SK-N-SH (cell line): ENCODE results near the gene SPSB4. TPM values are rescaled to one million over a fixed set of nuclear protein-coding genes. Genes with fewer than 3 reads are reported as not detected.

Experiments used
- CTCF ChIA-PET: fragments of 300-600, 350-600 bp; formaldehyde crosslinking; extraction: SDS; loops from one replicate; lab custom pipeline; 2021; lab: Yijun Ruan, JAX
- POLR2A ChIA-PET: fragments of 350-600 bp; sonication (Branson Sonifier 250); formaldehyde crosslinking; extraction: SDS; loops from one replicate; lab custom pipeline; 2020; ENCODE audit warnings: antibody characterized with exemption, inconsistent platforms; lab: Yijun Ruan, JAX
- DNase-seq: peaks from one replicate; pipeline ENCODE4 v3.0.0; 2012
- H2AFZ ChIP-seq: fragments of 200-600 bp; sonication (generic); 2 replicates; pipeline ENCODE4 v1.8.1; 2016; ENCODE audit warnings: antibody characterized with exemption, mild to moderate bottlenecking, low read depth
- H3F3A ChIP-seq: fragments of 200-600 bp; sonication (generic); replicated peaks from 2 replicates; pipeline ENCODE3; 2016; ENCODE audit warnings: antibody characterized with exemption, mild to moderate bottlenecking; ENCODE audit not compliant: insufficient read depth
- H3K27ac ChIP-seq, 2 experiments: fragments of 200-500 bp in 1 of 2; fragments of 200-600 bp in 1 of 2; sonication (Bioruptor generic) in 1 of 2; sonication (generic), shearing (Covaris generic) in 1 of 2; 2 replicates each; pipeline versions ENCODE4 v1.5.1 to v1.6.1; 2014 to 2016; ENCODE audit warnings: low read depth in 2 of 2, inconsistent platforms in 1 of 2, low read length in 1 of 2, mild to moderate bottlenecking in 1 of 2, mixed read lengths in 1 of 2
- H3K27me3 ChIP-seq: fragments of 200-600 bp; sonication (generic), shearing (Covaris generic); 2 replicates; pipeline ENCODE4 v1.6.1; 2016; ENCODE audit warnings: mixed run types; ENCODE audit not compliant: insufficient read depth
- H3K36me3 ChIP-seq, 2 experiments: fragments of 200-500 bp in 1 of 2; fragments of 200-600 bp in 1 of 2; sonication (Bioruptor generic) in 1 of 2; sonication (generic) in 1 of 2; replicated peaks in 1 of 2; 2 replicates each; pipeline versions ENCODE3 to v1.5.1; 2014 to 2016; ENCODE audit warnings: low read length in 1 of 2, mild to moderate bottlenecking in 1 of 2; ENCODE audit not compliant: insufficient read depth in 2 of 2, control insufficient read depth in 1 of 2
- H3K4me1 ChIP-seq, 2 experiments: fragments of 200-500 bp in 1 of 2; fragments of 200-600 bp in 1 of 2; sonication (Bioruptor generic) in 1 of 2; sonication (generic), shearing (Covaris generic) in 1 of 2; 2 replicates each; pipeline versions ENCODE4 v1.5.1 to v1.6.1; 2014 to 2016; ENCODE audit warnings: low read depth in 1 of 2, low read length in 1 of 2, mixed run types in 1 of 2; ENCODE audit not compliant: insufficient read depth in 2 of 2, control insufficient read depth in 1 of 2
- H3K4me2 ChIP-seq: fragments of 200-600 bp; sonication (generic), shearing (Covaris generic); 2 replicates; pipeline ENCODE4 v1.6.1; 2017; ENCODE audit warnings: mixed run types
- H3K4me3 ChIP-seq, 2 experiments: fragments of 200-500 bp in 1 of 2; fragments of 200-600 bp in 1 of 2; sonication (Bioruptor generic) in 1 of 2; sonication (generic), shearing (Covaris generic) in 1 of 2; 2 replicates each; pipeline versions ENCODE4 v1.5.1 to v1.8.1; 2014 to 2016; ENCODE audit warnings: low read depth in 2 of 2, inconsistent platforms in 1 of 2, low read length in 1 of 2, mild to moderate bottlenecking in 1 of 2, mixed read lengths in 1 of 2, moderate library complexity in 1 of 2
- H3K79me2 ChIP-seq: fragments of 200-600 bp; sonication (generic); 2 replicates; pipeline ENCODE4 v1.8.1; 2017; ENCODE audit warnings: mild to moderate bottlenecking; ENCODE audit not compliant: insufficient read depth
- H3K9ac ChIP-seq: fragments of 200-600 bp; sonication (generic); 2 replicates; pipeline ENCODE4 v1.6.1; 2017; ENCODE audit warnings: mixed run types
- H3K9me2 ChIP-seq: fragments of 200-600 bp; sonication (generic); 2 replicates; pipeline ENCODE4 v1.6.1; 2017; ENCODE audit warnings: mixed run types
- H3K9me3 ChIP-seq: fragments of 200-600 bp; sonication (generic); 2 replicates; pipeline ENCODE4 v1.6.1; 2017; ENCODE audit warnings: mixed run types, mild to moderate bottlenecking, moderate library complexity
- H4K20me1 ChIP-seq: fragments of 200-600 bp; sonication (generic); 2 replicates; pipeline ENCODE4 v1.6.1; 2017; ENCODE audit warnings: mild to moderate bottlenecking, mixed run types; ENCODE audit not compliant: insufficient read depth
- CHD2 ChIP-seq: fragments of 150-350 bp; IDR thresholded peaks from 2 replicates; pipeline ENCODE4 v1.6.1; 2018; ENCODE audit warnings: low read length; ENCODE audit not compliant: partially characterized antibody
- CTCF ChIP-seq: fragments of 200-600 bp; sonication (generic); IDR thresholded peaks from 2 replicates; pipeline ENCODE4 v1.6.1; 2017; ENCODE audit warnings: antibody characterized with exemption, mild to moderate bottlenecking, moderate library complexity
- EP300 ChIP-seq, 2 experiments: IDR thresholded peaks; 2 replicates each; pipeline versions ENCODE4 v1.4.0 to v1.6.1; 2012; ENCODE audit warnings: borderline replicate concordance in 1 of 2, low read depth in 1 of 2, low read length in 1 of 2
- EZH2phosphoT487 ChIP-seq: fragments of 200-600 bp; sonication (generic); IDR thresholded peaks from 2 replicates; pipeline ENCODE4 v1.6.1; 2017; ENCODE audit warnings: low read depth, mixed run types, mild to moderate bottlenecking, antibody characterized with exemption, moderate library complexity, borderline replicate concordance
- FOSL2 ChIP-seq: IDR thresholded peaks from 2 replicates; pipeline ENCODE4 v1.4.0; 2012; ENCODE audit warnings: low read depth, mild to moderate bottlenecking, moderate library complexity, borderline replicate concordance
- FOXM1 ChIP-seq: IDR thresholded peaks from 2 replicates; pipeline ENCODE4 v1.4.0; 2012; ENCODE audit warnings: low read depth, mild to moderate bottlenecking
- GABPA ChIP-seq: IDR thresholded peaks from 2 replicates; pipeline ENCODE4 v1.4.0; 2012; ENCODE audit warnings: low read depth, mild to moderate bottlenecking
- IRF3 ChIP-seq: fragments of 150-350 bp; IDR thresholded peaks from 2 replicates; pipeline ENCODE4 v1.6.1; 2016; ENCODE audit warnings: mild to moderate bottlenecking, low read depth, low read length
- MAX ChIP-seq: IDR thresholded peaks from 2 replicates; pipeline ENCODE4 v1.4.0; 2012; ENCODE audit warnings: low read depth
- MEF2A ChIP-seq: IDR thresholded peaks from 2 replicates; pipeline ENCODE4 v1.4.0; 2012; ENCODE audit warnings: low read depth, borderline replicate concordance
- NFIC ChIP-seq: IDR thresholded peaks from 2 replicates; pipeline ENCODE4 v1.4.0; 2012; ENCODE audit warnings: borderline replicate concordance
- POLR2AphosphoS5 ChIP-seq: IDR thresholded peaks from 2 replicates; pipeline ENCODE4 v1.6.1; 2012; ENCODE audit warnings: low read depth, low read length
- REST ChIP-seq: IDR thresholded peaks from 2 replicates; pipeline ENCODE4 v1.6.1; 2012; ENCODE audit warnings: mild to moderate bottlenecking, low read depth, low read length, moderate library complexity
- RXRA ChIP-seq: IDR thresholded peaks from 2 replicates; pipeline ENCODE4 v1.4.0; 2012; ENCODE audit warnings: low read depth, mild to moderate bottlenecking, borderline replicate concordance
- SIN3A ChIP-seq: IDR thresholded peaks from 2 replicates; pipeline ENCODE4 v1.6.1; 2012; ENCODE audit warnings: low read depth, mild to moderate bottlenecking, low read length, moderate library complexity, borderline replicate concordance
- SMC3 ChIP-seq: IDR thresholded peaks from 2 replicates; pipeline ENCODE4 v1.6.1; 2012; ENCODE audit warnings: low read depth, low read length, improper control_type of control experiment
- TCF12 ChIP-seq: IDR thresholded peaks from 2 replicates; pipeline ENCODE4 v1.4.0; 2012
- USF1 ChIP-seq: IDR thresholded peaks from 2 replicates; pipeline ENCODE4 v1.4.0; 2012; ENCODE audit warnings: low read depth, borderline replicate concordance
- ZBTB33 ChIP-seq: IDR thresholded peaks from 2 replicates; pipeline ENCODE4 v1.4.0; 2012; ENCODE audit warnings: low read depth, borderline replicate concordance
- WGBS: methylation state at CpG from one replicate; pipeline ENCODE4 v1.1.6; 2017; ENCODE audit warnings: low lambda C conversion rate; 5-methylcytosine and 5-hydroxymethylcytosine counted together
- polyA plus RNA-seq, 3 experiments: library from polyadenylated mRNA; depleted of rRNA; stranded (reverse); fragments of >200 nt; gene quantifications; 2 replicates each; pipeline ENCODE4 v1.2.3, GENCODE V29; 2012

Gene SPSB4
- polyA plus RNA-seq, 1 of the 3 experiments (the other 2 are of a cell fraction), result 0.10 TPM

- 63% methylated on average over 22 of the region's 23 CpGs for WGBS
- no peak for DNase-seq
- ChIA-PET CTCF (interaction anchor here (1.0 to 1.9 kb wide), 2 partner anchors 13 to 25 kb away, joined by 3 to 11 read pairs; partner anchors contain the start of gene SPSB4), POLR2A (no interaction called here)
- Histone ChIP-seq H3K36me3 (no peaks in the 10 kb centered on the region), H3K4me2 (no peak overlapping the region), H3K4me1 (peaks cover 0 to 14% of the 10 kb centered on the region in 2 experiments; a peak in 1 of 4 replicates), H3K9me2 (no peaks in the 10 kb centered on the region), H4K20me1 (no peaks in the 10 kb centered on the region), H3F3A (no peaks in the 10 kb centered on the region), H3K79me2 (no peaks in the 10 kb centered on the region), H3K4me3 (no peak overlapping the region), H3K9me3 (no peaks in the 10 kb centered on the region), H3K9ac (no peak overlapping the region), H3K27me3 (no peaks in the 10 kb centered on the region), H2AFZ (no peak overlapping the region), H3K27ac (no peak overlapping the region)
- no peak for TF ChIP-seq MEF2A
- TF ChIP-seq GABPA, result no peak
- TF ChIP-seq RXRA, result no peak
- TF ChIP-seq SMC3, result no peak
- no peak for TF ChIP-seq SIN3A
- TF ChIP-seq MAX, result no peak
- TF ChIP-seq REST, result no peak
- TF ChIP-seq POLR2AphosphoS5, result no peak
- no peak for TF ChIP-seq NFIC
- TF ChIP-seq ZBTB33, result no peak
- TF ChIP-seq CHD2, result no peak
- TF ChIP-seq TCF12, result no peak
- no peak for TF ChIP-seq USF1
- TF ChIP-seq FOXM1, result no peak
- TF ChIP-seq FOSL2, result no peak
- TF ChIP-seq EP300 (IDR thresholded peaks at IDR 0.05; ENCODE audit: borderline replicate concordance in 1 of 2, low read depth in 1 of 2, low read length in 1 of 2), result no peak
- no peak for TF ChIP-seq EZH2phosphoT487
- no peak for TF ChIP-seq IRF3
- no peak for TF ChIP-seq CTCF
Measured at GRCh38 chr3:141076797-141077571, 25.8 kb downstream of the SPSB4 start.
